Epithelial cell of esophagus (primary cell): Measurements from ENCODE around the gene PSMA5.
A peak's percentile ranks its signal among the peaks of the same experiment; 100 is the strongest.

Experiments
- DNase-seq: peaks from one replicate; pipeline ENCODE4 v3.0.0; 2010; ENCODE audit warnings: low read depth
- H3K4me3 ChIP-seq: 2 replicates; pipeline ENCODE4 v1.5.1; 2011; ENCODE audit warnings: mild to moderate bottlenecking, low read length, control low read depth
- TF ChIP-seq, protein P1 (sequence below): IDR thresholded peaks from 2 replicates; pipeline ENCODE4 v1.5.1; 2011; ENCODE audit warnings: low read depth, mild to moderate bottlenecking, low read length, control low read depth, inconsistent platforms; ENCODE audit not compliant: insufficient read depth; ENCODE audit errors: missing control alignments

PSMA5 gene

DNA sequence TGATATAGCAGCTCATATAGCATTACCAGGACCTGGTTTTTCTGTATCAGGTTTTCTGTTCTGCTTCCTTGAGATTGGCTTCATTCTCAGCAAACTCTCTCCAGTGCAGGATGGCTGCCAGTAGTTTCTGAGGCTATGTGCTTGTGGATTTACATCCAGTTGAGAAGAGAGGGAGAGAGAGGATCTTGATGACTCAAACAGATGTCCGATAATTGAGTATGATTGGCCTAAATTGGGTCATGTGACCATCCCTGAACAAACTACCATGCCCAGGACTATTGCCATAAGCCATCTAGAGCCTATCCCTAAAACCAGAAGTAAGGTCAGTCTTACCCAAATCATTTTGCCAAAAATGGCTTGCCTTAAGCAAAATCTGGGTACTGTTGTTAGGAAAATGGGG, 18.1 kb upstream of the PSMA5 start:
- DNase-seq: no peak
- TF ChIP-seq, protein P1, sequence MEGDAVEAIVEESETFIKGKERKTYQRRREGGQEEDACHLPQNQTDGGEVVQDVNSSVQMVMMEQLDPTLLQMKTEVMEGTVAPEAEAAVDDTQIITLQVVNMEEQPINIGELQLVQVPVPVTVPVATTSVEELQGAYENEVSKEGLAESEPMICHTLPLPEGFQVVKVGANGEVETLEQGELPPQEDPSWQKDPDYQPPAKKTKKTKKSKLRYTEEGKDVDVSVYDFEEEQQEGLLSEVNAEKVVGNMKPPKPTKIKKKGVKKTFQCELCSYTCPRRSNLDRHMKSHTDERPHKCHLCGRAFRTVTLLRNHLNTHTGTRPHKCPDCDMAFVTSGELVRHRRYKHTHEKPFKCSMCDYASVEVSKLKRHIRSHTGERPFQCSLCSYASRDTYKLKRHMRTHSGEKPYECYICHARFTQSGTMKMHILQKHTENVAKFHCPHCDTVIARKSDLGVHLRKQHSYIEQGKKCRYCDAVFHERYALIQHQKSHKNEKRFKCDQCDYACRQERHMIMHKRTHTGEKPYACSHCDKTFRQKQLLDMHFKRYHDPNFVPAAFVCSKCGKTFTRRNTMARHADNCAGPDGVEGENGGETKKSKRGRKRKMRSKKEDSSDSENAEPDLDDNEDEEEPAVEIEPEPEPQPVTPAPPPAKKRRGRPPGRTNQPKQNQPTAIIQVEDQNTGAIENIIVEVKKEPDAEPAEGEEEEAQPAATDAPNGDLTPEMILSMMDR: no peak
- no peak overlapping the region for H3K4me3 ChIP-seq

- H3K4me3 ChIP-seq: no peak overlapping the region
- no peak for DNase-seq
- TF ChIP-seq, protein P1: no peak
Measured at GRCh38 chr1:109443476-109443875, 17.2 kb upstream of the PSMA5 start.

DNA sequence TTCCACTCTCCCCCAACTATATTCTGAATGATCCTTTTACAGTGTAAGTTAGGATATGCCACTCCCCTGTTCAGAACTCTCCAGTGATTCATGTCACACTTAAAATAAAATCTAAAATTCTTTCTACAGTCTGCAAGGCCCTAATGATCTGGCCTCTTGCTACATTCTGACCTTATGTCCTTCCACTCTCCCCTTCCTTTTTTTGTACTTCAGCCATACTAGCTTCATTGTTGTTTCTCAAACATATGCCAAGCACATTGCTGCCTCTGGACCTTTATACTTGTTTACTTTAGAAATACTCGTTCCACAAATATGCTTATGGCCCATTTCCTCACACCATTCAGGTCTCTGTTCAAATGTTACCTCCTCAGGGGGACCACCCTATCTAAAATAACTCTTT, 14.8 kb upstream of the PSMA5 start:
- H3K4me3 ChIP-seq: no peak overlapping the region
- no peak for DNase-seq
- TF ChIP-seq, protein P1: no peak

DNA sequence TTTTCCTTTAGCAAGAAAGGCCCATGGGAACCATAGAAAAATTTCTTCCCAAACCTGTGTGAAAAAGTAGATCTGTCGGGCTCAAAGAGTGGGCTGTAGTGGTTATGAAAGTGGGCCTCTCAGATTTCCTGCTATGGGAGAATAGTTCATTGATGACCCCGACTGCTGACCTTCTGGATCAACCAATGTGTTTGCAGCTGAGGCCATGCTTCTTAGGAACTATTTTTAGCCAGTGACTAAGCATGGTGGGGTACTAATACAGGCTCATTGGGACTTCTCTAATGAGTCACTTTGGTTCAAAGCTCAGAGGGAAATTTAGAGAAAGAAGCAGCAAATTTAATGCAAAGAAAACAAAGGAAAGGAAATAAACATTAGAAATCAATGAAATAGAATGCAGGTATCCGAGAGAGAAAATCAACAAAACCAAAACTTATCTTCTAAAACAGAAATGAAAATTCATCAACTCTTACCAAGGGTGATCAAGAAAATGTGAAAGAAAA, 12.6 kb upstream of the PSMA5 start:
- H3K4me3 ChIP-seq: no peak overlapping the region
- TF ChIP-seq, protein P1: no peak
- DNase-seq: peak; percentile 61

DNA sequence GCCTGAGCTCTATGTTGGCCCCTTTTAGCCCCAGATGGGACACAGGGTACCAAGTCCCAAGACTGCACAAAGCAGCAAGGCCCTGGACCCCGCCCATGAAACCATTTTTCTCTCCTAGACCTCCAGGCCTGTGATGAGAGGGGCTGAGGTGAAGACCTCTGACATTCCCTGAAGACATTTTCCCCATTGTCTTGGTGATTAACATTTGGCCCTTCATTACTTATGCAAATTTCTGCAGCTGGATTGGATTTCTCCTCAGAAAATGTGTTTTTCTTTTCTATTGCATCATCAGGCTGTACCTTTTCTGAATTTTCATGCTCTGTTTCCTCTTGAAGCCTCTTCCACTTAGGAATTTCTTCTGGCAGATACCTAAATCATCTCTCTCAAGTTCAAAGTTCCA, 8.2 kb upstream of the PSMA5 start:
- DNase-seq: no peak
- H3K4me3 ChIP-seq: no peak overlapping the region
- TF ChIP-seq, protein P1: no peak

DNA sequence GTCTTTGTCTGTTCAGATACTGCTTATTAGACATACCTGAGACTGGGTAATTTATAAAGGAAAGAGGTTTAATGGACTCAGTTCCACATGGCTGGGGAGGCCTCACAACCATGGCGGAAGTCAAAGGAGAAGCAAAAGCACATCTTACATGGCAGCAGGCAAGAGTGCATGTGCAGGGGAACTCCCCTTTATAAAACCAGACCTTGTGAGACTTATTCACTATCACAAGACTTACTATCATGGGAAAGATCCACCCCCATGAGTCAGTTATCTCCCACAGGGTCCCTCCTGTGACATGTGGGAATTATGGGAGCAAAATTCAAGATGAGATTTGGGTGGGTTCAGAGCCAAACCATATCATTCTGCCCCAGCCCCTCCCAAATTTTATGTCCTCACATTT, 7.1 kb upstream of the PSMA5 start:
- DNase-seq: no peak
- no peak overlapping the region for H3K4me3 ChIP-seq
- TF ChIP-seq, protein P1: no peak

GRCh38 chr1:109432336-109432735, 6.1 kb upstream of the PSMA5 start:
- DNase-seq: no peak
- H3K4me3 ChIP-seq: no peak overlapping the region
- TF ChIP-seq, protein P1: no peak
